GM12872 (cell line): ENCODE data around the gene KCNK18.

Experiments
- TF ChIP-seq, protein P1 (sequence below): IDR thresholded peaks from 3 replicates; pipeline ENCODE4 v1.5.1; 2011; ENCODE audit warnings: low read depth, mild to moderate bottlenecking, low read length, moderate library complexity; ENCODE audit not compliant: insufficient read depth

KCNK18 gene

DNA sequence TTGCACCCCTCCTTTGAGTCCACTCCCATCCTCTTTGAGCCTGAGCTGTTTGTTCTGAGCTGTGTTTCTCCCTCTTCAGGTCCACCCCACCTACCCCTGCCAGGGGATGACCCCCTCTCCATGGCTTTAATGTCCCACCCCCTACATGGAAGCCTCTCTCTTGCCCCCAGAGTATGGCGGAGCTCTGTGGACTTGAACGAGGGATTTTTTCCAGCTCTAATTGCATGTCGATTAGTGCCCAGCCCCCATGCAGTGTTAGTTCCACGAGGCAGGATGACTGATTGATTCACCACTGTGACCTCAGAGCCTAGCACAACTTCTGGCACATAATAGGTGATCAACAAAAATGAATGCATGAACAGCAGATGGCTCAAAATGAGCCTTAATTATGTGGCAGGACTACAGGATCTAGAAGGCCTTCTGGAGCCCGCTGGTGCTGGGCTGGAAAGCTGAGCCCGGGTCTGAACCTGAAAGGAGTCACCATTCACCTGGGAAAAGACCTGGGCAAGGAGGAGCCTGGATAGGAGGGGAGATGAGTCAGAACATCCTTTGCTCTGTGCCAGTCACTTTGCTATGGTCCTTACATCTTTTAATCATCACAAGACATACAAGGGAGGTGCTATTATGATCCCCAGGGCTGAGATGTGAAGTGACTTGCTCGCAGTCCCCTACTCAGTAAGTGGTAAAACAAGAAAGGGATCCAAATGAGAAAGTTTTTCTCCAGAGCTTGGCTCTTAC is 26.6 kb downstream of the KCNK18 start:
- TF ChIP-seq, protein P1, sequence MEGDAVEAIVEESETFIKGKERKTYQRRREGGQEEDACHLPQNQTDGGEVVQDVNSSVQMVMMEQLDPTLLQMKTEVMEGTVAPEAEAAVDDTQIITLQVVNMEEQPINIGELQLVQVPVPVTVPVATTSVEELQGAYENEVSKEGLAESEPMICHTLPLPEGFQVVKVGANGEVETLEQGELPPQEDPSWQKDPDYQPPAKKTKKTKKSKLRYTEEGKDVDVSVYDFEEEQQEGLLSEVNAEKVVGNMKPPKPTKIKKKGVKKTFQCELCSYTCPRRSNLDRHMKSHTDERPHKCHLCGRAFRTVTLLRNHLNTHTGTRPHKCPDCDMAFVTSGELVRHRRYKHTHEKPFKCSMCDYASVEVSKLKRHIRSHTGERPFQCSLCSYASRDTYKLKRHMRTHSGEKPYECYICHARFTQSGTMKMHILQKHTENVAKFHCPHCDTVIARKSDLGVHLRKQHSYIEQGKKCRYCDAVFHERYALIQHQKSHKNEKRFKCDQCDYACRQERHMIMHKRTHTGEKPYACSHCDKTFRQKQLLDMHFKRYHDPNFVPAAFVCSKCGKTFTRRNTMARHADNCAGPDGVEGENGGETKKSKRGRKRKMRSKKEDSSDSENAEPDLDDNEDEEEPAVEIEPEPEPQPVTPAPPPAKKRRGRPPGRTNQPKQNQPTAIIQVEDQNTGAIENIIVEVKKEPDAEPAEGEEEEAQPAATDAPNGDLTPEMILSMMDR = no peak

DNA sequence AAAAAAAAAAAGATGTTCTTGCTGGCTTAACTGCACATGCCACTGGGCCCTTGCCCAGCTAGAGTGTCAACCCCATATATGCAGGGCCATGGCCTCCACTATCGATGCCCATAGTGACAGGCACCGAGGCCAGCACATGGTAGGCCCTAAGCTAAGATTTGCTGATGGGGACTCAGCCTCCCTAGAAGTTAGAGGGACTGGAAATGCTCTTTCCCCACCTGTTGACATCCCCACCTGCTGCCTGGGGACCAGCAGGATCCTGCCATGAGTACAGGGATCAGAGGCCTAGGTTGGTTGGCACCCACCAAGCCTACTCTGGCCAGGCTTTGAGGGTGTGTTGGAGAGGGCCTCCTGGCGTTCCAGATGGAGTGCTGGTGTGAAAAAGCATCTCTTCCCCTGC is 27.6 kb downstream of the KCNK18 start:
- TF ChIP-seq, protein P1 = no peak

DNA sequence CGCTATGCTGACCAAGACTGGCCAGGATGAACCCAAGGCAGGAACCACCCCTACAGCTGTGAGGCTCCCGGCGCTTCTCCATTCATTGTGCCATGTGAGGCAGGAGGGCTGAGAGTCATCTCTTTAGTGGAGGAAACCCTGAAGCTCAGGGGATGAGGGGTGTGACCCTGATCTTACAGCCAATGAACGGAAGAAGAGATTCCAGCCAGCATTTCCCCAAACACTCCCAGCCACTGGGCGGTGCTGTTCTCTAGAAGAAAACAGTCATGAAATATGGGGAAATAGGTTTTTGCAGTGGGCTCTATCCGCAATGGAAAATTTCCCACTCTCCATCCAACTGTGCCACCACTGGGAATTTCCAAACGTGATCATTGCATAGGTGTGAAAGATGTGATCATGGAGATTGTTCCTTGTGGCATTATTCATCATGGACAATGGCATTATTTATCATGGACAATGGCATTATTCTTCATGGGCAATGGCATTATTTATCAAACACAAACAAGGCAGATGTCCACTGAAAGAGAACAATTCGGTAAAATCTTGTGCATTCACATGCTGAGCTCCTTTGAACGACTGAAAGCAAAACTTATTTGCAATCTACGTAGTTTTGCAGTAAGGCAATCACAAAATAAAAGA is 29.6 kb downstream of the KCNK18 start:
- TF ChIP-seq, protein P1 = peak; percentile 70

DNA sequence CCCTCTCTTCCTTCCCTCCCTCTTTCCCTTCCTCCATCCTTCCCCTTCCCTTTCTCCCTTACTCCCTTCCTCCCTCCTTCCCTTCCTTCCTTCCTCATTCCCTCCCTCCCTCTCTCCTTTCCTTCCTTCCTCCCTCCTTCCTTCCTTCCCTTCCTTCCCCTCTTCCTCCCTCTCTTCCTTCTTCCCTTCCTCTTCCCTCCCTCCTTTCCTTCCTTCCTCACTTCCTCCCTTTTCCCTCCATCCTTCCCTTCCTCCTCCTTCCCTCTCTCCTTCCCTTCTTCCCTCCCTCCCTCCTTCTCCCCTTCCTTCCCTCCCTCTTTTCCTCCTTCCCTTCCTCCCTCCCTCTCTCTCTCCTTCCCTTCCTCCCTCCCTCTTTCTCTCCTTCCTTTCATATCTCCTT is 30.9 kb downstream of the KCNK18 start:
- TF ChIP-seq, protein P1 = no peak

DNA sequence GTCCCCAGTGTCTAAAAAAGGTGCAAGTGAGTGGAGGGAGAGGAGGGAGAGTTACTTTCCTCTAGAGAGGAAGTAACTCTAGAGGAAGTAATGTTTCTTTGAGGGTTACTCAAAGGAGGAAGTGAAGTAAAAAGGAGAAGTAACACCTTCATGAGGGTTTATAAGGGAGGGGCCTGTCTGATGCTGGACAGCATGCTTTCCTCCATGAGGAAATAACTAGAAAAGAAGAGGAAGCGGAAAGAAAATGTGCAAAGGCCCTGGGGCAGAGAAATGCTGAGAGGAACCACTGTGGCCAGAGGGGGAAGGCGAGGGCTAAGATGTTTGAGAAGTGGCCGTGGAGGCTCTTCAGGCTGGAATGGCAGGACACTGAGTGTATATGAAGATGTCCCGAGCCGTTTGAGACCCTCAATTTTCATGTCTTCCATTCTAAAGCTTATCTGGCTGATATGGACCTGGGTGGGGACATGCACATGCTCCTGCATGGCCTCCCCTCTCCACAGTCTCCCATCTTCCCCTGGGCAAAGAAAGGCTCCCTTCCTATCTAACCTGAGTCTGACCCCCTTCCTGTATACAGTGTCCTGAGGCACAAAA is 40.2 kb downstream of the KCNK18 start:
- TF ChIP-seq, protein P1 = no peak

DNA sequence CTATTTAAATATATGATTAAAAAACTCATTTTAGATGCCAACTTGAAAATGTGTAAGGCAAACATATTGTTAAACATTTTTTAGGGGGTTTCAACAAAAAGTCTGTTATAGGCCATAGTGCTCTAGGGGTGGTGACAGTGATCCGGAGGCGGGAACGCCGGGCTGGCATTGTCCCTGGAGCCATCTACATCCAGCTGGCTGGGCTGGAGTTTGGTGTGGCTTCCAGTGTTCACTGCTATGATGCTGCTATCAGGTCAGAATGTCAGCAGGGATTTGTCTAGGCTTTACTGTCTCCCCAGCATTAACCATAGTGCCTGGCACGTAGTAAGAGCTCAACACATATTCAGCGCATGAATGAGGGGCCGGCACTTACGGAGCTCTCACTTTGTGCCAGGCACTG is 41.8 kb downstream of the KCNK18 start:
- TF ChIP-seq, protein P1 = no peak

DNA sequence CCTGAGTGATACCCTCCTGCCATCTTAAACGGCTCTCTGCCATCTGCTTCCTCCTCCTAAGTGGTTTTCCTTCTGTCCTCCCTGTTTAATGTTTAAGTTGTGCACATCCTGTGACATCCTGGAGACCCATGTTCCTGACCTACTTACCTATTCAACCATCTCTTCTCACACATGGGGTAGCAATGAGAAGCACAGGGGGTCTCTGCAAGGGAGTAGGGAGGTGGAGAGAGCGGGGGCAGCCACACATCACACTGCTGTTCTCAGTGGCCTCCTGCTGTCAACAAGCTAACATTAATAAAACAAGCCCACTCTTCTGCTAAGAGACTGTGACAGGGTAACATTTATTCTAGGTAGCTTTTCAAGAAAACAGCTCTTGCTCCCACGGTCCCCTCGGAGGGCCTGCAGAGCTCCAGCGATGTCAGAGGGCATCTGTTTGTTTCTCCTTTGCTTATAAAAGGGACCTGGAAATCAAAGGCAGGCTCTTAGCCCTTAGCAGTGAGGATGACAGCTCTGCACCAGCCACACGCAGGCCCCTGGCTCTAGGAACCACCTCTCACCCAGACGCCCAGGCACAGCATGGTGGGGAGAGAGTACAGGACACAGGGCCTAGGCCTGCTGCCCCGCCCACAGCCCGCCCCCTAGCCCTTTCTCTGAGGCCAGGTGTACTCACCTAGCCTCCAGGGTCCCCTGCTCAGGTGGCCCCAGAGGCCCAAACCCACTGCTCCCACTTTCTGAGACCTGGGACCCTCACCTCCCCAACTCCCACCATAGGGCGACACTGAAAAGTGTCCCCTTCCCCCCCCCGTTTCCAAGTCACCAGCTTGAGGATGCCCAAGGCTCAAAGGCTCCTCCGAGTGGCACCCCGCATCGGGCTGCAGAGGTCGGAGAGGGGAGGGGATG is 42.7 kb downstream of the KCNK18 start:
- TF ChIP-seq, protein P1 = no peak
